ENCODE measurements around the gene CFL1.

The CFL1 gene

GRCh38 chr11:65826984-65827735 is 30.8 kb downstream of the CFL1 start:
- no peak for DNase-seq
- Histone ChIP-seq H3K9me2 (replicated peaks; ENCODE audit: insufficient read depth, low read length) (no peaks in the 10 kb centered on the region), H3K79me2 (ENCODE audit: low read length) (no peaks in the 10 kb centered on the region), H3K27me3 (replicated peaks; ENCODE audit: insufficient read depth, low read length) (peaks cover 25% of the 10 kb centered on the region), H3K9ac (ENCODE audit: low read length) (no peak overlapping the region), H3K27ac (ENCODE audit: low read length) (no peak overlapping the region), H3K36me3 (replicated peaks; ENCODE audit: insufficient read depth, low read length) (no peaks in the 10 kb centered on the region), H3K4me2 (ENCODE audit: low read depth, low read length) (no peak overlapping the region), H4K20me1 (ENCODE audit: insufficient read depth, low read length) (no peaks in the 10 kb centered on the region), H3K9me3 (replicated peaks; ENCODE audit: insufficient read depth, low read length) (no peaks in the 10 kb centered on the region), H3K4me3 (ENCODE audit: low read length) (no peak overlapping the region), H2AFZ (ENCODE audit: low read length) (no peak overlapping the region), H3F3A (ENCODE audit: insufficient read depth, low read length) (no peaks in the 10 kb centered on the region), H3K4me1 (ENCODE audit: low read length) (no peaks in the 10 kb centered on the region)
- TF ChIP-seq EZH2 (optimal IDR thresholded peaks at IDR 0.05; ENCODE audit: low read depth, low read length) (no peak), CTCF (IDR thresholded peaks at IDR 0.05; ENCODE audit: low read length) (no peak), EZH2phosphoT487 (IDR thresholded peaks at IDR 0.05; ENCODE audit: low read length) (no peak)

GRCh38 chr11:65822776-65823528 is 35.0 kb downstream of the CFL1 start:
- no peak for DNase-seq
- Histone ChIP-seq H3K27ac (ENCODE audit: low read length) (no peak overlapping the region), H3K4me3 (ENCODE audit: low read length) (no peak overlapping the region), H3K9me3 (replicated peaks; ENCODE audit: insufficient read depth, low read length) (no peaks in the 10 kb centered on the region), H3F3A (ENCODE audit: insufficient read depth, low read length) (no peaks in the 10 kb centered on the region), H3K79me2 (ENCODE audit: low read length) (no peaks in the 10 kb centered on the region), H3K27me3 (replicated peaks; ENCODE audit: insufficient read depth, low read length) (no peaks in the 10 kb centered on the region), H3K9me2 (replicated peaks; ENCODE audit: insufficient read depth, low read length) (no peaks in the 10 kb centered on the region), H3K4me1 (ENCODE audit: low read length) (0 out of 2 replicates have a peak, but pooled peaks cover 4% of the 10 kb centered on the region), H4K20me1 (ENCODE audit: insufficient read depth, low read length) (no peaks in the 10 kb centered on the region), H3K9ac (ENCODE audit: low read length) (no peak overlapping the region), H3K4me2 (ENCODE audit: low read depth, low read length) (no peak overlapping the region), H2AFZ (ENCODE audit: low read length) (no peak overlapping the region), H3K36me3 (replicated peaks; ENCODE audit: insufficient read depth, low read length) (no peaks in the 10 kb centered on the region)
- TF ChIP-seq CTCF (IDR thresholded peaks at IDR 0.05; ENCODE audit: low read length) (no peak), EZH2 (optimal IDR thresholded peaks at IDR 0.05; ENCODE audit: low read depth, low read length) (no peak), EZH2phosphoT487 (IDR thresholded peaks at IDR 0.05; ENCODE audit: low read length) (no peak)

- no peak overlapping the region for H3K4me2 ChIP-seq (ENCODE audit: low read depth, low read length)
- no peak for DNase-seq
- H3K9ac ChIP-seq (ENCODE audit: low read length): no peak overlapping the region
- H3K4me3 ChIP-seq (ENCODE audit: low read length): no peak overlapping the region
- no peak overlapping the region for H2AFZ ChIP-seq (ENCODE audit: low read length)
- peaks cover 4% of the 10 kb centered on the region for H3F3A ChIP-seq (ENCODE audit: insufficient read depth, low read length)
- no peaks in the 10 kb centered on the region for H3K9me2 ChIP-seq (replicated peaks; ENCODE audit: insufficient read depth, low read length)
- H3K4me1 ChIP-seq (ENCODE audit: low read length): 0 out of 2 replicates have a peak, but pooled peaks cover 8% of the 10 kb centered on the region
- H3K36me3 ChIP-seq (replicated peaks; ENCODE audit: insufficient read depth, low read length): no peaks in the 10 kb centered on the region
- H3K9me3 ChIP-seq (replicated peaks; ENCODE audit: insufficient read depth, low read length): no peaks in the 10 kb centered on the region
- no peak for TF ChIP-seq CTCF (IDR thresholded peaks at IDR 0.05; ENCODE audit: low read length)
- no peak for TF ChIP-seq EZH2 (optimal IDR thresholded peaks at IDR 0.05; ENCODE audit: low read depth, low read length)
- no peak for TF ChIP-seq EZH2phosphoT487 (IDR thresholded peaks at IDR 0.05; ENCODE audit: low read length)
- H3K27ac ChIP-seq (ENCODE audit: low read length): no peak overlapping the region
- no peaks in the 10 kb centered on the region for H3K27me3 ChIP-seq (replicated peaks; ENCODE audit: insufficient read depth, low read length)
- H3K79me2 ChIP-seq (ENCODE audit: low read length): no peaks in the 10 kb centered on the region
- H4K20me1 ChIP-seq (ENCODE audit: insufficient read depth, low read length): no peaks in the 10 kb centered on the region
These were observed 36.9 kb downstream of the CFL1 start for GRCh38 chr11:65821107-65821506.

All from MM.1S (cell line).